Right kidney (tissue), 9 donors: ENCODE measurements around the gene GATAD2B.

Experiments
- DNase-seq: peaks from one replicate; pipeline ENCODE4 v3.0.0-alpha.2; 2016
- long read RNA-seq, 8 donors: transcript quantifications; one replicate each; lab custom pipeline, GENCODE V29; 2026

The GATAD2B gene
- long read RNA-seq, donor 1, full-length matches to known transcripts, result 1 of 1 reads
- long read RNA-seq, donor 1, partial matches to known transcripts, result 0 of 1 reads
- long read RNA-seq, donor 1, other reads (novel, unspliced or antisense), result 0 of 1 reads
- long read RNA-seq, donor 2, full-length matches to known transcripts, result 2 of 2 reads
- long read RNA-seq, donor 2, partial matches to known transcripts, result 0 of 2 reads
- long read RNA-seq, donor 2, other reads (novel, unspliced or antisense), result 0 of 2 reads
- long read RNA-seq, donor 3, full-length matches to known transcripts, result 3 of 266 reads
- long read RNA-seq, donor 3, partial matches to known transcripts, result 31 of 266 reads
- long read RNA-seq, donor 3, other reads (novel, unspliced or antisense), result 232 of 266 reads
- long read RNA-seq, donor 4, full-length matches to known transcripts, result 2 of 23 reads
- long read RNA-seq, donor 4, partial matches to known transcripts, result 21 of 23 reads
- long read RNA-seq, donor 4, other reads (novel, unspliced or antisense), result 0 of 23 reads
- long read RNA-seq, donor 5, result 0 reads
- long read RNA-seq, donor 6, full-length matches to known transcripts, result 4 of 4 reads
- long read RNA-seq, donor 6, partial matches to known transcripts, result 0 of 4 reads
- long read RNA-seq, donor 6, other reads (novel, unspliced or antisense), result 0 of 4 reads
- long read RNA-seq, donor 7, full-length matches to known transcripts, result 3 of 22 reads
- long read RNA-seq, donor 7, partial matches to known transcripts, result 19 of 22 reads
- long read RNA-seq, donor 7, other reads (novel, unspliced or antisense), result 0 of 22 reads
- long read RNA-seq, donor 8, full-length matches to known transcripts, result 2 of 9 reads
- long read RNA-seq, donor 8, partial matches to known transcripts, result 7 of 9 reads
- long read RNA-seq, donor 8, other reads (novel, unspliced or antisense), result 0 of 9 reads

DNA sequence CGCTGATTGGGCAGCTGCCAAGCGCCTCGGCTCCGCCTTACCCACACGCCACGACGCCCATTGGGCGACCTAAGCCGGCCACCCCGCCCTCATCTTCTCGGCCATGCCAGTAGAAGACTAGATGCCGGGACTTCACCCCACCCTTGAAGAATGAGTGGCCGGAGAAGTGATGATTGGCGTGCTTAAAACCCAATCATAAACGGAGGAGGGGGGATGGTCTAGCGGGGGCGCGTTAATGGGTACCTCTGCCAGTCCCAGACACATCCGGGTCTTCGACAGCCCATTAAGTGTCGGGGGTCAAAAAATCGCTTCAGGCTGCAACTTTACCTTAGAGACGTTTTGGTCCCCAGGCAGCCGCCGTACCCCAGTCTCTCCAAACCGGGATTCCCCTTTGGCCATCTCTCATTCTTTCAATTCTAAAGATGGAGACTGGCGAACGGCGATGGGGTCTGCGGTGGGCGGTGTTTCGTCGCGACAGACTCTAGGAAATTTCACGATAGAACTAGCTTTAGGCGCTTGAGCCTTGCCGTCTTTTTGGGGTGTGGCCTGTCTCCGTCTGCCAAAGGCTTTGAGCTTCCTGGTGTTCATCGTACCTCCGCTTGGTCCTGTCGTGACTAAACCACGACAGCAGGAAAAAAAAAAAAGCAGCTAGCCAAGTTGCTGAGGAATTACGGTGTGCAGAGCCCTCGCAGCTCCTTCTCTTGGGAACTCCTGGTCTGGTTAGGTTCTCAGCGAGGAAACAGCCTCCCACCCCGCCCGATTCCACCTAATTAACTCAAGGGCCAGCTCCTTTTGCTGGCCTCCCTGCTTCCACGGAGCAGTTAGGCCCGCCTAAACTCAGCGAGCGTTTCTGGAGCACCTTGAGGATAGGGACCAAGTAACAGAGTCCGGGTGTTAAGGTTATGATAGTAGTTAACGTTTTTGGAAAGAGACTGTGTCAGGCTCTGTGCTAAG, at the start of gene GATAD2B:
TSS of gene GATAD2B (minus strand) at position 1 of the 954 bp plus-strand sequence. CDS start 94,625 bp downstream, outside the sequence.
- DNase-seq, result peak; percentile 89

- no peak for DNase-seq
Measured at GRCh38 chr1:153970346-153970745, 47.6 kb upstream of the GATAD2B start.

DNA sequence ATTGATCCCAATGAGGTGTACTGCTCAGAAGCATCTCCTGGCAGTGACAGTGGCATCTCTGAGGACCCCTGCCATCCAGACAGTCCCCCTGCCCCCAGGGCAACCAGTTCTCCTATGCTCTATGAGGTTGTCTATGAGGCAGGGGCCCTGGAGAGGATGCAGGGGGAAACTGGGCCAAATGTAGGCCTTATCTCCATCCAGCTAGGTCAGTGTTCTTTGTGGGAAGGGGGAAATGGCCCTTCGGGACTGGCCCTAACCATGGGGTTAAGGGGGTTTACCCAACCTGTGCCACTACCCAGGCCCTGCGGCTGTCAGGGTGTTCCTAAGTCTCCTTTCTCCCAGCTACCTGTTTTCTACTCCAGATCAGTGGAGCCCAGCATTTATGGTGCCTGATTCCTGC, 46.2 kb upstream of the GATAD2B start:
- DNase-seq, result no peak

GRCh38 chr1:153968408-153968807, 45.6 kb upstream of the GATAD2B start:
- peak; percentile 42 for DNase-seq

GRCh38 chr1:153968000-153968363, 45.2 kb upstream of the GATAD2B start:
- no peak for DNase-seq

DNA sequence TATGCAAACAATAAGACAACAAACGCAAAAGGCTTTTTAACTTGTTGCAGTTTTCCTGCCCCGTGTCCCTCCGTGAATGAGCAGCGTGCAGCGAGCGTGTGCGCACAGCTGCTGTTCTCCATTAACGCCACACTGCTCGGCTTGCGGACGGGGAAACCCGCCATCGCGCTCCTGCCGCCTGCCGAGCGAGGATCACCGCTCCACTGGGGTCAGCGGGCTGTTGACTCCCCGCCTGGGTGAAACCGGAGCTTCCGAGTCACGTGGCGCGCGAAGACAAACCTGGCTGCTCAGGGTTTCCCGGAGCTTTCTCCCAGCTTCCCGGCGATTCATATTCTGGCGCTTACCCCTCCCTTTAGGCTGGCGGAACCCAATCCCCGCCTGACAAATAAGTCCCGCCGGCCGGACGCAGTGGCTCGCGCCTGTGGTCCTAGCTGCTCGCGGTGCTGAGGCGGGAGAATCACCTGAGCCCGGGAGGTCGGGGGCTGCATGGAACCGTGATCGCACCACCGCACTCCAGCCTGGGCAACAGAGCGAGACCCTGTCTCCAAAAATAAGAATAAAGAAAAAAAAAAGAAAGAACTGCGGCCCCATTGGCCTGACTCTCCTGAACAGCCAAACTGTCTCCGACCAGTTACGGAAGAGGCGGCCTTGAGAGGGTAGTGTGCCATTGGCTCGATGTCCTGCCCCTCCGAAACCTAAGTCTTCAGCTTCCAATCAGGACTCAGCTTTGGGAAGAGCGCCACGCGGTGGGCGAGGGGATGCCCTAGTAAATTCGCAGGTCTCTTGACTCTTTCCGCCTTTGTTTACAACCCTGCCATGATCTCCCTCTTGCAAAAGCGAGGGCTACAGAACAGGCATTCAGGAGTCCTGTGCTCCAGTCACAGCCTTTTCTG, 44.6 kb upstream of the GATAD2B start, which contains the start of gene CREB3L4:
TSS of gene CREB3L4 (plus strand) at position 796 of the 893 bp plus-strand sequence. CDS start 624 bp downstream, outside the sequence.
- DNase-seq, result peak; percentile 98

DNA sequence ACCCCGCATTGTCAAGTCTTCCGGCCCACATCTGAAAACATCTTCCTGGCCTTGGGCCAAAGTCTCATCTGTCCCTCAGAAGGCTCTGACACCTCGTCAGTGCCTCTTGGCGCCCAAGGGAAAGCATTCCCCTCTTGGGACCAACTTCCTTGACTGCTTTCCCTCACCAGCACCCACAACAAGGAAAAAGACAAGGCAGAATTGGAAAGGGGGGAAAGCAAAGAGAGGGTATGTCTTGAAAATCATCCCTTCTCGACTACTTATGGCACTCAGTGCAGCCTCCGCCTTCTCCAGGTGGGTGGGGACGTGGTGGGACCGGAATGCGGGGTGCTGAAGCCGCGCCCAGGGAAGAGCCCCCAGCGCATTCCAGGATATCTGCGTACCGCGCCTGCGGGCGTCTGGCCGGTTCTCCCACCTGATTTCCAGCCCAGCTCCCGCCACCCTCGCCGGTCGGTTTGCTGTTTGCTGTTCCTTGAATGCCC, 41.1 kb upstream of the GATAD2B start:
- peak; percentile 92 for DNase-seq

DNA sequence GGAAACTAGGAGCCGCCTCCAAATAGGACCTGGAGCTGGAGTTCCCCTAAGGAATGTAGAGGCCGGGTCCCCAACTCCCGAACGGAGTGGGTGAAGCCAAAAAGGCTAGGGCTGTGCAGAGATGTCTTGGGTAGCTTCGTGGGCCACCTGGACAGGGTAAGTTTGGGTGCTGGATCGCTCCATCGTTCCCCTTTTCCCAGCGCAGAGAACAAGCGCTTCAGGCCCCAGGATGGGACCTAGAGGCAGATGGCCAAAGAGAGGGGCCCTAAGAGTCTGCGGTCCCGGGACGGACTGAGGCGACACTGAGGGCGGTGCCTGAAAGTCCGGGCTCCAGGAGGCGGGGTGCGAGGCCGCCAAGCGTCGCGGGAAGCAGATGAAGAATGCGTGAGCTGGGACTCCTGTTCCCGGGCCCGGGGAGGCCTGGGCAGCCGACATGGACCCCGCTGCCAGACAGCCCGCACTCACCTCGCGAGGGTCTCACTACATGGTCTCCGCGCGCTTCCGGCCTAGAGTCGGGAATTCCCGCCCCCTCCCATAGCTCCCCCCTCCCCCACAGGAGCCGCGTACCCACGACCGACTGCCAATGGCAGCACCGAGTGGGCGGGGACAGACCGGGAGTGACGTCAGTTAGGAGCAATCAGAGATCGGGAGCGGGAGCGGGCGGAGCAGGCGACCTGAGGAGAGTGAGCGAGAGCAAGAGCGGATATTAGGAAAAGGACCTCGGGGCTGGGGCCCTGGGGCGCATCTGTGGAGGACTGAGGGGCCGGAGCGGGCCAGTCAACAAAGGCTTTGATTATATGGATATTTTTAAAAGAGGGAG, 40.5 kb upstream of the GATAD2B start, which contains the start of gene SLC39A1:
TSS of gene SLC39A1 (minus strand) at position 508 of the 820 bp plus-strand sequence. CDS start 822 bp downstream, outside the sequence.
- peak; percentile 92 for DNase-seq

DNA sequence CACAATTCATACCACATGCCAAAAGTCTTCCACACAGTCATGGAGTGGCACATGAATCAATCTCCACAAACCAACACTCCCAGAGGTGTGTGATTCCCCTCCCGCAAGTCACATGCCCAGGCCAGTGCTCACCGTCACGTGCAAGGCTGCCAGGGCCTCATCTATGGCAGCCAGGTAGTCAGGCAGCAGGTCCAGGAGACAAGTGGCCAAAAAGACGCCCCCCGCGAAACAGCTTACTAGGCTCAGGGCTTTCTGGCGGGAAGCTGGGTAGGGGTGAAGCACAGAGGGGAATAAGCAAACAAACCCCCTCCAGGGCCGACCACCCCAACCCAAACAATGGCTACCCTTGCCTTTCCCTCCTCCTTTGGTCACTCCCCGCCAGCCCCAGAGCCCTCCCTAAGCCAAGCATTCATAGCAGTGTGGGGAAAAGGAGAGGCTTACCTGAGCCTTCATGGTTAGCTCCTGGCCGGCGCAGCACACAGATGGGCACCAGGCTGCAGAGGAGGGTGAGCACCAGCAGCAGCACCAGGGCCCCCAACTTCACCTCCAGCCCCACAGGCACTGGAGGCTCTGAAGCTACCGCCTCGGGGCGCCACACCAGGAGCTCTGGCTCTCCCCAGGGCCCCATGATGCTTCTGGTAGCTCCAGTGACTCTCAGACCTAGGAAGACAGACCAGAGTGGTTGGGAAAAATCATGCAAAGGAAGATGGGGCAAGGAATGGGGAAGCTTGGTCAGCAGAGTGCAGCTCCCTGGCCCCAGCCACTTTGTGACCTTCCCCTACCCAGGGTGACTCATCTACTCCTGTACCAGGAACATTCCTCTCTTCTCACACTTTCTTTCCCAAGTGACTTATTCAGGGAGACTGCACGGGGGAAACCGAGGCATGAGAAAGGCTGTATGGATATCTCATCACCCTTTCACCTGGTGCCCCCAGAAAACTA, 39.6 kb upstream of the GATAD2B start:
- DNase-seq, result peak; percentile 37

DNA sequence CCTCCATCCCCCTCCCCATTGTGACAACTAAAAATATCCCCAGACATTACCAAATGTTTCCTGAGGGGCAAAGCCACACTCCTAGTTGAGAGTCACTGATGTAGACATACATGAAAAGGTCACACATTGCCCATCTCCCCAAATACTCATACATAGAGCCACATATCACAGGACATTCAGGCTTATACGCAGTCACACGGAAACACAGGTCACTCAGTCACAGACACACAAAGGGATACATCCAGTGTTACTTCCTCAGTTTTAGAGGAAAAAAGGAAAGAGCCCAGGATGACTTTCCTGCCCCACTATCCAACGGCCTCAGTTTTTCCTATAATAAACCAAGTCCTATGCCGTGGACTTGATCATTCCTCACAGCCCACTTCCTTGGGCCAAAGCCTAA, 38.6 kb upstream of the GATAD2B start:
- no peak for DNase-seq

DNA sequence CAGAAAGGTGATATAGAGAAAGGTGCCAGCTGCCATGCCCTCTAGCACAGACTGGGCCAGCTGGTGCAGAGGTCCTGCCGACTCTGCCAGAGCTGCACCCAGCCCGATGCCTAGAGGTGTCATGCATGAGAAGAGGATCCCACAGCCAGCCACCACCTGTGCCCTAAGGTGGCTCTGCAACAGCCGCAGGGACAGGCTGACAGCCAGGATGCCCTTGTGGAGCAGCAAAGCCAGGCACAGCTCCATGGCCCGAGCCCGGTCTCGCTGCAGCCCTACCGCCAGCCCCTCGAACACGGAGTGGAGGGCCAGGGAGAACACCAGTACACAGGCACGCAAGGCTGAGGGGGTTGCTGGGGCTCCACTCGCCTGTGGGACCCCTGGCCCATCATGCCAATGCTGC, 37.4 kb upstream of the GATAD2B start:
- no peak for DNase-seq

- no peak for DNase-seq
Measured at GRCh38 chr1:153959454-153959853, 36.7 kb upstream of the GATAD2B start.

DNA sequence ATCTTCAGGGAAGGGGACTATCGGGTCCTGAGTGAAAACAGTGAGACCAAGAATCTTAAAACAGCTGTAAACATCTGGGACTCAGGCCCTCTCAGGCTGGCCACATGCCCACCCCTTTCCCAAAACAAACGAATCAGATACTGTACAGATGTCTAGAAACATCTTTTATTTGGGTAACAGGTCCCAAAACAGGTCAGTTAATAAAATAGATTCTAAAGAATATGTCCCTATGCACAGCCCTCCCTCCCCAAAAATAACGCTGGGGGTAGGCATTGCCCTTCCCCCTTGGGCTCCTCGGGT, 36.1 kb upstream of the GATAD2B start:
- no peak for DNase-seq

- DNase-seq, result peak; percentile 97
Measured at GRCh38 chr1:153958111-153958960, 35.6 kb upstream of the GATAD2B start, which contains the start of gene CRTC2. CRTC2 (minus strand) TSS chr1:153958612; CDS start chr1:153958497, 115 bp downstream.

DNA sequence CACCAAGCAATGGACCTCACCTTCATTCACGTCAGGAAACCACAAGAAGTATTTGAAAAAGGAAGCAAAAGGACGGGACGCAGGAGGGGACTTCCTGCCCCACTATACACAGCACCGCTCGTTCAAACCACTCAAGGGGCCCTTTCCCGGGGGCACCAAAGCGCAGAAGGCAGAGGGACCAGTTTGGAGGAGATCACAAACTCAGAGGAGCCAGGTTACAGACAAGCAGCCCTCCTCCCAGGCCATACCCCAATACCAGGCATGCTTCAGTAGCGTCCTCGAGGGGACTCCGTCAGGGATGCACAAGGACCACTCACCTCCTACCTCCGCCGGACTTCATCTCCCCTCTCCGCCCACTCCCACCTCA, 35.0 kb upstream of the GATAD2B start:
- DNase-seq, result no peak

- DNase-seq, result no peak
Measured at GRCh38 chr1:153956997-153957715, 34.4 kb upstream of the GATAD2B start.

DNA sequence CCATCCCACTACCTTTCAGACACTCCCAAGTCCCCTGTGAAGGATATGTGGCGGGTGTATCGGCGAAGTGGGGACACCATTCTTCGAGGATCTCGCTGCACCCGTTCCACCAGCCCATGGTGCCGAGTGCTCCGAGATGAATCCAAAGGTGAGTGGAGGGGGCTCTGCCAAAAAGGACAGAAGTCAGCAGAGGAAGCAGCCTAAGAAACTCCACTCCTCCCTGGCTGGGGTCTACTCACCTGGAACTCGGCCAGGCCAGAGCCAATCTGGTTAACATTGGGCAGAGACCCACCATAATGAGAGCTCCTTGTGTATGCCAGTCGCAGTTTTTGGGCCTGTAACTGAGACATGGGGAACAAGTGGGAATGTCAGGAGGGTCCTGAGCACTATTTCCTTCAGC, 32.1 kb upstream of the GATAD2B start:
- no peak for DNase-seq
